OCI-LY3 (cell line): Measurements from ENCODE around the gene TCEAL6.
"Not testable (repeated sequence)": the region's sequence is repeated elsewhere in the genome, so short reads cannot be mapped to it uniquely, and the experiment has no call there.

Experiments used
- H2AFZ ChIP-seq: fragments of 200-600, 300-600 bp; shearing (Covaris generic); 2 replicates; pipeline ENCODE4 v1.6.0; 2014; ENCODE audit warnings: antibody characterized with exemption, low read depth, low read length
- H3K27ac ChIP-seq: fragments of 200-600, 300-600 bp; sonication (generic); 2 replicates; pipeline ENCODE4 v1.5.1; 2014; ENCODE audit warnings: mild to moderate bottlenecking, low read length, moderate library complexity, mixed read lengths
- H3K27me3 ChIP-seq: fragments of 200-600, 300-600 bp; sonication (generic); 2 replicates; pipeline ENCODE4 v1.6.1; 2014; ENCODE audit warnings: low read depth, low read length, mixed read lengths
- H3K36me3 ChIP-seq: fragments of 200-600, 300-600 bp; sonication (generic); replicated peaks from 2 replicates; pipeline ENCODE3; 2014; ENCODE audit warnings: low read depth, low read length, mixed read lengths
- H3K4me1 ChIP-seq: fragments of 300-600, 200-600 bp; sonication (generic); 2 replicates; pipeline ENCODE4 v1.6.1; 2014; ENCODE audit warnings: low read length, mixed read lengths
- H3K4me2 ChIP-seq: fragments of 200-600, 300-600 bp; sonication (generic); 2 replicates; pipeline ENCODE4 v1.6.1; 2014; ENCODE audit warnings: low read length, mixed read lengths
- H3K4me3 ChIP-seq: fragments of 300-600, 200-600 bp; sonication (generic); 2 replicates; pipeline ENCODE4 v1.5.1; 2014; ENCODE audit warnings: antibody characterized with exemption, mild to moderate bottlenecking, low read length, moderate library complexity
- H3K79me2 ChIP-seq: fragments of 300-600, 200-600 bp; shearing (Covaris generic); 2 replicates; pipeline ENCODE4 v1.6.1; 2014; ENCODE audit warnings: mild to moderate bottlenecking, low read length, mixed read lengths
- H3K9ac ChIP-seq: fragments of 300-600, 200-600 bp; shearing (Covaris generic); 2 replicates; pipeline ENCODE4 v1.6.0; 2014; ENCODE audit warnings: mild to moderate bottlenecking, low read length, moderate library complexity
- H3K9me3 ChIP-seq: fragments of 200-600, 300-600 bp; shearing (Covaris generic); 2 replicates; pipeline ENCODE4 v1.6.1; 2014; ENCODE audit warnings: low read length, mixed read lengths; ENCODE audit not compliant: insufficient read depth
- H4K20me1 ChIP-seq: fragments of 200-600, 300-600 bp; sonication (generic); 2 replicates; pipeline ENCODE4 v1.6.1; 2016; ENCODE audit warnings: low read length, mixed read lengths; ENCODE audit not compliant: insufficient read depth
- CTCF ChIP-seq: fragments of 200-600, 300-600 bp; sonication (generic); IDR thresholded peaks from 2 replicates; pipeline ENCODE4 v1.5.1; 2014; ENCODE audit warnings: antibody characterized with exemption, low read length, low read depth
- EZH2phosphoT487 ChIP-seq: fragments of 200-600 bp; shearing (Covaris generic); IDR thresholded peaks from 2 replicates; pipeline ENCODE4 v1.6.1; 2018; ENCODE audit warnings: antibody characterized with exemption, mixed run types, low read depth

Gene TCEAL6

GRCh38 chrX:102126863-102127262, 15.4 kb downstream of the TCEAL6 start:
- no peak overlapping the region for H3K4me2 ChIP-seq
- H3K9ac ChIP-seq = no peak overlapping the region
- no peaks in the 10 kb centered on the region for H3K4me1 ChIP-seq

GRCh38 chrX:102126080-102126818, 16.0 kb downstream of the TCEAL6 start:
- not testable (repeated sequence) for H3K9ac ChIP-seq, H4K20me1 ChIP-seq, H3K36me3 ChIP-seq, H3K27me3 ChIP-seq, H3K4me3 ChIP-seq, H3K79me2 ChIP-seq, H2AFZ ChIP-seq, H3K9me3 ChIP-seq, H3K27ac ChIP-seq, H3K4me2 ChIP-seq, H3K4me1 ChIP-seq

More at GRCh38 chrX:102126863-102127262, 15.4 kb downstream of the TCEAL6 start:
- no peaks in the 10 kb centered on the region for H4K20me1 ChIP-seq
- no peaks in the 10 kb centered on the region for H3K79me2 ChIP-seq
- TF ChIP-seq CTCF (no peak), EZH2phosphoT487 (no peak)
- no peak overlapping the region for H3K27ac ChIP-seq
- no peaks in the 10 kb centered on the region for H3K27me3 ChIP-seq
- no peak overlapping the region for H2AFZ ChIP-seq
- no peaks in the 10 kb centered on the region for H3K9me3 ChIP-seq
- H3K36me3 ChIP-seq = no peaks in the 10 kb centered on the region
- H3K4me3 ChIP-seq = no peak overlapping the region

- not testable (repeated sequence) for H3K9ac ChIP-seq, H2AFZ ChIP-seq, H3K4me3 ChIP-seq, H3K27me3 ChIP-seq, H3K36me3 ChIP-seq, H3K4me1 ChIP-seq, H3K4me2 ChIP-seq, H4K20me1 ChIP-seq, H3K9me3 ChIP-seq, H3K27ac ChIP-seq, H3K79me2 ChIP-seq
These were observed 16.8 kb downstream of the TCEAL6 start, which contains the start of gene TCEAL2 for GRCh38 chrX:102125436-102125835. TSS of gene TCEAL2 (plus strand) at chrX:102125679. CDS start at chrX:102126831, 1,152 bp downstream.

GRCh38 chrX:102125014-102125413, 17.3 kb downstream of the TCEAL6 start:
- H3K36me3 ChIP-seq, H3K4me3 ChIP-seq, H3K9me3 ChIP-seq, H3K4me2 ChIP-seq, H4K20me1 ChIP-seq, H3K9ac ChIP-seq, H3K27ac ChIP-seq, H3K27me3 ChIP-seq, H2AFZ ChIP-seq, H3K4me1 ChIP-seq, H3K79me2 ChIP-seq: not testable (repeated sequence)

- TF ChIP-seq CTCF (no peak), EZH2phosphoT487 (no peak)
- Histone ChIP-seq H3K36me3 (no peaks in the 10 kb centered on the region), H3K79me2 (no peaks in the 10 kb centered on the region), H3K9ac (no peak overlapping the region), H3K27ac (no peak overlapping the region), H4K20me1 (no peaks in the 10 kb centered on the region), H3K9me3 (no peaks in the 10 kb centered on the region), H3K4me1 (no peaks in the 10 kb centered on the region), H3K4me2 (no peak overlapping the region), H3K4me3 (no peak overlapping the region), H3K27me3 (no peaks in the 10 kb centered on the region), H2AFZ (no peak overlapping the region)
These were observed 26.5 kb downstream of the TCEAL6 start for GRCh38 chrX:102115748-102116147.
